Islet precursor cell (in vitro differentiated cells): ENCODE results near the gene ATG4D.

Experiments
- DNase-seq: peaks from one replicate; pipeline ENCODE4 v3.0.0-alpha.2; 2018

The ATG4D gene

DNA sequence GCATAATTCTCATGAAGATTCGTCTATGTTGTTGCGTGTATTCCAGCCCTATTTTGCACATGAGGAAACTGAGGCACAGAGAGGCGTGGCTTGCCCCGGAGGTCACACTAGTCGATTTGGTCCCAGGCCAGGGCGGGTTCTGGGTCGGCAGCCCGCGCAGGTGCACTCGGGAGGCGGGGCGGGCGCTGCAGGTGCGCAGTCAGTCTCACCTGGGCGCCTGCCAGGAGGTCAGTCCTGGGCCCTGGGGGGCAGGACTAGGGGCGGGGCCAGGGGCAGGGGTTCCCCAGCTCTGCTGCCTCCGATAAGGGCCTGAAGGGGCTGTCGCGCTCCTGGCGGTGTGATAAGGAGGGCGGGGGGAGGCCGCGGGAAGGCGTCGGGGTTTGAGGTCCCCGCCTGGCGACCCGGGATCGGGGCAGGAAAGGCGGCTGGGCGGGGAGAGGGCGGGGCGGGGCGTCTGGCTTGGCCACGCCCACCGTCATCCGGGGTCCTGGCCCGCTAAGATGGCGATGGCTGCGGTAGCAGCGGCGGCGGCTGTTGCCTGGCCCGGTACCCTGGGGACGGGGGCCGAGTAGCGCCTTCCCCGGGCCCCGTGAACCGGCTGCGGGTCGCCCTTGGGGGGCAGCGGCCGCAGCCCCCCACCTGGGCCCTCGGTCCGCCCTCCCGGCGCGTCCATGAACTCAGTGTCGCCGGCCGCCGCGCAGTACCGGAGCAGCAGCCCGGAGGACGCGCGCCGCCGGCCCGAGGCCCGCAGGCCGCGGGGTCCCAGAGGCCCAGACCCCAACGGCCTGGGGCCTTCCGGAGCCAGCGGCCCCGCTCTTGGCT, at the start of gene ATG4D:
ATG4D (plus strand) TSS at position 485 of the 822 bp plus-strand sequence; CDS start at position 672, 187 bp downstream.
- DNase-seq: peak; percentile 87

DNA sequence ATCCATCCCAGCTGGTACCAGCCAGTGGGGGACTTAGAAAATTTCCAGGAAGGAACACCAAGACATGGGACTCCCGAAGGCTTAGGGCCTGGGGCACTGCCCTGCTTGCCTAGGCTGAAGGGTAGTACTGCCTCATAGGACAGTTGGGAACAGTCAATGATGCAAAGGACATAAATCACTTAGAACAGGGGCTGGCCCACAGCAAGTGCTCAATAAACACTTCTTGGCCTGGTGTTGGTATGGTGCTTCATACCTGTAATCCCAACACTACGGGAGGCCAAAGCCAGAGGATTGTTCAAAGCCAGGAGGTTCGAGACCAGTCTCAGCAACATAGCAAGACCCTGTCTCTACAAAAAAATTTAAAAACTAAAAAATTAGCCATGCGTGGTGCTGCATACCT, 46.3 kb upstream of the ATG4D start:
- DNase-seq: no peak

DNA sequence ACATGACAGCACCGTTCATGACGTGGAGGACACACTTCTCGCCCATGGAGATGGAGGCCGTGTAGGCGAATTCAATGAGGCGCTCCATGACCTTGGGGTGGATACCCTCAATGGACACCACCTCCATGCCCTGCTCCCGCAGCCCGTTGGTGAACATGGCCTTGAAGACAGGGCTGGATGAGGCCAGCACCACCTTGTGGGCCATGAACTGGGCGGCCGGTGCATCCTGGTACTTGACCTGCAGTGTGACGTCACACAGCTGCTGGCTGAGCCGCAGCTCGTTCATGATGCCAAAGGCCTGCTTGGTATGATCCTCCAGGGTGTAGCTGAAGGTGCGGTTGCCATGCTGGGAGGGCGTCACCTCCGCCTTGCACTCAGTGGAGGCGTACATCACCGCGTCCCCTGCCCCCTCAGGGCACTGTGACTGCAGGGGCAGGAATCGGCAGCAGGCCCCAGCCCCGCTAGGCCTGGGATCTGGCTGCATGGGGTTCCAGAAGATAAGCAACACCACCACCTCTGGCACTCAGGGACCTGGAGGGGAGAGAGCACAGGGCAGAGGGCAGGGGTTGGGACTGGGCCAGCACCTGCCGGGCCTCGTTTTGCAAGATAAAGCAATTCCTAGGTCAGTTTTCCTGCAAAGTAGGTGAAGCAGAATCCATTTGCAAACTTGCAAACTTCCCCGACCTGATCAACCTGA, 44.0 kb upstream of the ATG4D start:
- no peak for DNase-seq

DNA sequence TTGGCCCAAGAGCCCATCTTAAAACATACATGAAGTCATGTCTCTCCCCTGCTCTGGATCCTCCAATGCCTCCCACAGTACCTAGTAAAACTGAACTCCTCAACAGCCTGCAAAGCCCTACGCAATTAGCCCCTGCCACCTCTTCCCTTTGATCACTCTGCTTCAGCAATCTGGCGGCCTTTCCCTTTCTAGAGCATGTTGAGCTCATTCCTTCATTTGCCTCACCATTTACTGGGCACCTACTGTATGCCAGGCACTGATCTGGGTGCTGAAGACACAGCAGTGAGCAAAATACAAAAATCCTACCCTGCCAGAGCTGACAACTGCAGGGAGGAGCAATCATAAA, 43.5 kb upstream of the ATG4D start:
- no peak for DNase-seq

DNA sequence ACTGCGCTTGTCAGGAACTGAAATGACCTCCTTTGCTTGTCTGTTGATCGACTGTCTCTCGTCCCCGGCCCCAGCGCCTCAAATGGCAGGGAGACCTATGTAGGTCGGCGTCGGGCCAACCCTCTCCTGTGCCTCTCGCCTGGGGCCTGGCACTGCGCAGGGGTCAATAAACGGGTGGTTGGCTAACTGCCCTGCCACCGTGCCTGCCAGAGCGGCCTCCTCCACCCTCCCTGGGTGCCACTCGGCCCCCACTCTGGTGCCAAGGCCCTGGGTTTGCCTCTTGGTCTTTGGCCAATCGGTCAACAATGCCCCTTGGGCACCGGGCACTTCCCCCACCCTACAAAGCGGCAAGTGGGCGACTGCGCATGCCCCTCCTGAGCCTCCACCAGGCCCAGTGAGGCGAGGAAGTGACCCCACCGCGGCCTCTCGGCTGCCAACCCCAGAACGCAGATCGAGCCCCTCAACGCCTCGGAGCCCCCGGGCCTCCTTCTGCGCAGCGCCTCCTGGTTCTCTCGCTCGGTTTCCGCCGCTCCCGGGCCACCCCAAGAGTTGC, 41.7 kb upstream of the ATG4D start:
- peak; percentile 66 for DNase-seq

DNA sequence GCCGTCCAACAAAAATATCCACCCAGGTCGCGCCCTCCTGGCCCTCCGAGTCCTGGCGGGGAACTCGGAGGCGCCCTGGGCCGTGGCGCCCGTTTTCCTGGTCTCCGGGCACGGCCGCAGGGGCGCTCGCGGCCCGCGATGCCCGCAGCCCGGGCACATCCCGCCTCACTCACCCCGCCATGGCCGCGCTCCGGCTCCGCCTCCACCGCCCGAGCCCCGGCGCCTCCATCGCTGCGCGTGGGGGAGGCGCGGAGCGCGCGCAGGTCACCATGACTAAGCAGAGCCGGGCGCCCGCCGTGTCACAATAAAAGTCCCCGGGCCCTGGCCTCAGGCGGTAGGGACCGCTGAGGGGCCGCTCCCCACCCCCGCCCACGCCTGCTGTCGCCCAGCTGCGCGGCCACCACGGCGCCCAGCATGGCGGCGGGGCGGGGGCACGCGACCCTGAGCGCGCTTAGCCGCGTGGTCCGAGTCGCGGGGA, 41.1 kb upstream of the ATG4D start:
- peak; percentile 94 for DNase-seq

DNA sequence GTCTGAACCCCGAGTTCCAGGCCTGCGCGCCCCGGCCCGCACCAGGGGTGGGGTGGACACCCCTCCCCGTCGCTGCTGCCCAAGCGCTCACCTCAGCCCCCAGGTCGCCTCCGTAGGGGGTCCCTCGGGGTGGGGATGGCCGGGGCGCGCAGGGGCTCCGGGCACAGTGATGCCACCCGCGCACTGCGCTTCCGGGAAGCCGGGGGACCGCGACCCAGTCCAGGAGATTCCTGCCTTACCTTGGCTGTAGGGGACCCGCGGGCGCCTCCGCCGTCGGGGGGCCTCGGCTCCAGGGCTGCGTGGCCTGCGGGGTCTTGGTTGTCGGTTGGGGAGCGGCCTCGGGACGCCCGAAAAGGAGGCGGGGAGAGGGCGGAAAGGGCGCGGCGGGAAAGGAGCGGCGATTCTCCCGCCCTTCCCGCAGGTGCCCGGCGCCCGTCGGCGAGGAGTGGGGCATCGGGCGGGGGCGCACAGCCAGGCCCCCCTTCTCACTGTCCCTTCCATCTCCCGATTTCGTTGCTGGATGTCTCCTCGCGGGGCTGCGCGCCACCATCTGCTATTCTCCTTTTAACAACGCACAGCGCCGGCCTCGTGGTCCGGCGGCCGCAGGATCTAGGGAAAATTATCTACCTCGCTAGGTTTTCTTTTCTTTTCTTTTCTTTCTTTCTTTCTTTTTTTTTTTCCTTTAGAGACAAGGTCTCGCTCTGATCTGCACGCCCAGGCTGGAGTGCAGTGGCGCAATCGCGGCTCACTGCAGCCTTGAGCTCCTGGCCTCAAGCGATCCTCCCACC, 40.5 kb upstream of the ATG4D start, which contains the start of gene KEAP1:
KEAP1 (minus strand) TSS at position 355 of the 788 bp plus-strand sequence. CDS start 3,323 bp downstream, outside the sequence.
- peak; percentile 59 for DNase-seq

DNA sequence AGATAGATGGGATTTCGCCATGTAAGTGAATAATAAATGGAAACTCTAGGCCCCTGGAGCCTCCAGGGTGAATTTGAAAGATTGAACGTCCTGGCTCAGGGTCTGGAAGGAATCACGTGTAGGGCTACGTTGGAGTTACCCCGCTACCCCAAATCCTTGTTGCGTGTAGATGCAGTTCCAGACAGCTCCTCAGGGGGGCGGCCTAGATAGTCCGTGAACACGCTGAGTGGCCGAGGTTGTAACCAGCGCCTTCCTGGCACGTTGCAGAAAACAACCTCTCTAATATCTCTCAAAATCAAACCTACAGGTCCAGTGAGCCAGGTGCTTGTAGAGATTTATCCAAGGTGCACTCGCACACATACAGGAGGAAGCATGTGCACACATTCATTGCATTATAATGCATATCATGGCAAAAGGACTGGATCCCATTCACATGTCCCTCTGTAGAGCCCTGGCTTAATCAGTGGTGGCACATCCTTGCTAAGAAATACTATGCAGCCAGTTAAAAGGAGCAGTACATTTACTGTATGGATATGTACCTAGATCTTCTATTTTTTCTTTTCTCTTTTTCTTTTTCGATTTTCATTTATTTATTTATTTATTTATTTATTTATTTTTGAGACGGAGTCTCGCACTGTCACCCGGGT, 38.0 kb upstream of the ATG4D start:
- peak; percentile 82 for DNase-seq

DNA sequence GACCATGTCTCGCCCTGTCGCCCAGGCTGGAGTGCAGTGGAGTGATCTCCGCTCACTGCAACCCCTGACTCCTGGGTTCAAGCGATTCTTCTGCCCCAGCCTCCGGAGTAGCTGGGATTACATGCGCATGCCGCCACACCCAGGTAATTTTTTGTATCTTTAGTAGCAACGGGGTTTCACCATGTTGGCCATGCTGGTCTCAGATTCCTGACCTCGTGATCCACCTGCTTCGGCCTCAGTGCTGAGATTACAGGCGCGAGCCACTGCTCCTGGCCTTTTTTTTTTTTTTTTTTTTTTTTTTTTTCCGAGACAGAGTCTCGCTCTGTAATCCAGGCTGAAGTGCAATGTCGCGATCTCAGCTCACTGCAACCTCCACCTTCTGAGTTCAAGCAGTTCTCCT, 35.7 kb upstream of the ATG4D start:
- no peak for DNase-seq

DNA sequence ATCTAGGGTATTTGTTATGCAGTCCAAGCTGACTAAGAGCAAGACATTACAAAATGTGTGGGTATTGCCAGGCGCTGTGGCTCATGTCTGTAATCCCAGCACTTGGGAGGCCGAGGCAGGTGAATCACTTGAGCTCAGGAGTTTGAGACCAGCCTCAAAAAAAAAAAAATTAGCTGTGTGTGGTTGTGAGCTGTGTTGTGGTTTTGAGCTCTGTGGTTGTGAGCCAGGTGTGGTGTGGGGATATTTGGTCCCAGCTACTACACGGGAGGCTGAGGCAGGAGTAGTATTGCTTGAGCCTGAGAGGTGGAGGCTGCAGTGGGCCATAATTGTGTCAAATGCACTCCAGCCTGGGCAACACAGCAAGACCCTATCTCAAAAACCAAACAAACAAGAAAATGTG, 35.0 kb upstream of the ATG4D start:
- no peak for DNase-seq

DNA sequence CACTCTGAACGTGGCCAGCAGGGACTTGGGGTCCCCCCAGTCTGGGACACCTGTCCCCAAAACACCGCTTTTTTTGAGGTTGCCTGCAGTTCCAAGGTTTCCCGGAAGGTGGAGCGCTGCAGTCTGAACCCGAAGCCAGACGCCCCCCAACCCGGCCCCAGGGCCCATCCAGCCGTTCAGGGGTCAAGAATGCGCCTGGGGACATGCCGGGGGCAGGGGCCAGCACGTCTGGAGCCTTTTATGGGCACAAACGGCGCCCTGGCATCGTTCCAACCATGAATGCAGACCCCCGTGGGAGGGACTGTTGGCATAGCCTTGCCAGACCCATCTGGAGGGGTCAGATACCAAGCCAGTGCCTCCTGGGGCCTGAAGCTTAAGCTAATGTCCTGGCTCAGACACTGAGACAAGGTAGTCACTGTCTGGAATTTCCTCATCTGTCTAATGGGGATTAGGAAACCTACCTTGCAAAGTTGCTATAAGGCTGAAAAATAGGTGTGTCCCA, 33.4 kb upstream of the ATG4D start:
- peak; percentile 68 for DNase-seq

DNA sequence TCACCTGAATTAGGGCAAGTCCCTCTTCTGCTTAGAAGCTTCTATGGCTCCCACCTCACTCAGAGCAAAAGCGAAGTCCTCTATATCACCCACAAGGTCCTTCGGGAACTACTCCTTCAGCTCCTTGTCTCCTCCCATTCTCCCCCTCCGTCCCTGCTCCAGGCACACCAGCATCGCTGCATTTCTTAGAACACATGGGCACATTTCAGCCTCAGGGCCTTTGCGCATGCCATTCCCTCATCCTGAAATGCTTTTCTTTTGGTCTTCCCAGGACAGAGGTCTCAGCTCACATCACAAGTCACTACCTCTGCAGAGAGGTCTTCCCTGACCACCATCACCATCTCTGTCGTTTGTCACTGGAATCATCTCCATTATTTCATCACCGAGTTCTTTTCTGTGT, 30.5 kb upstream of the ATG4D start:
- DNase-seq: peak; percentile 61

DNA sequence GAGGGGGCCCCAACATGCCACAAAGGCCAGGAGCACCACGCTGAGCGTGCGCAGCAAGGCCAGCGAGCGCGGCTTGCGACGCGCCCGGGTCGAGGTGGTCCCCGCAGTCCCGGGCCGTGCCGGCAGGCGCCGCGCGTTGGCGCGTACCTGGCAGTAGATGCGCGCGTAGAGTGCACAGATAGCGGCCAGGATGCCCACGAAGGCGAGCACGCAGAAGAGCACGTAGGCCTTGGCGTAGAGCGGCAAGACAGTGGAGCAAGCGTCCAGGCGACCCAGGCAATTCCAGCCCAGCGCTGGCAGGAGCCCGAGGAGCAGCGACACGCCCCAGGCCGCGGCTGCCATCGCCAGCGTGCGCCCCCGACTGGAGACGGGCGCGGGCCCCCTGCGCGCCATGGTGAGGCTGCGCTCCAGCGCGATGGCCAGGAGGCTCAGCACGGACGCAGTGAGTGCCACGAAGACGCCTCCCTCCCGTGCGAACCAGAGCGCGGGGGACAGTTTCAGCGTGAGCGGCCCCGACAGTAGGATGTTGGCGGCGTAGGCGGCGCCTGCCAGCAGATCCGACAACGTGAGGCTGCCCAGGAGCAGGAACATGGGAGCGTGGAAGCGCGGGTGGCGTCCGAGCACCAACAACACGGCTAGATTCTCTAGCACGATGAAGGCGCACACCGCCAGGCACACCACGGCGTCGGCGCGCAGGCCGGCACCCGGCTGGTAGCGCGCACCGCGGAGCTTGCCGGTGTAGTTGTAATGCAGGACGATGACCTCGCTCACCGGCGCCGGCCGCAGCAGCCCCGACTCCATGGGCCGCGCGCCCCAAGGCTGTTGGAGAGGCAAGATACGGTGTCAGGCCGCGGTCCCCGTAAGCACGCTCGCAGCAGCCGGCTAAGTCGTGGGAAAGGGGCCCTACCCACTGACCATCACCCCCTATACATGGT, 29.2 kb upstream of the ATG4D start:
- DNase-seq: peak; percentile 68

DNA sequence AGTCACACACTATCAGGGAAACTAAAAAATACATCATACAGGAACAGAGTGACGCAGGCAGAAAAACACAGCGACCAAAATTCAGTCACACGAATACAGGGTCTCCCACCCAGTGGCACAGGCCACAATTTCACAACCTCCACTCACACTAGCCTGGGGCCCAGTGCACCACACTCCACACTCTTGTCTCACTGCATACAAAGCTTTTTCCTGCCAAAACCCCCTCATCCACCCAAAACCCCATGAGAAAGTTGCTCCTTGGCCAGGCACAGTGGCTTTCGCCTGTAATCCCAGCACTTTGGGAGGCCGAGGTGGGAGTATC, 27.7 kb upstream of the ATG4D start:
- no peak for DNase-seq

DNA sequence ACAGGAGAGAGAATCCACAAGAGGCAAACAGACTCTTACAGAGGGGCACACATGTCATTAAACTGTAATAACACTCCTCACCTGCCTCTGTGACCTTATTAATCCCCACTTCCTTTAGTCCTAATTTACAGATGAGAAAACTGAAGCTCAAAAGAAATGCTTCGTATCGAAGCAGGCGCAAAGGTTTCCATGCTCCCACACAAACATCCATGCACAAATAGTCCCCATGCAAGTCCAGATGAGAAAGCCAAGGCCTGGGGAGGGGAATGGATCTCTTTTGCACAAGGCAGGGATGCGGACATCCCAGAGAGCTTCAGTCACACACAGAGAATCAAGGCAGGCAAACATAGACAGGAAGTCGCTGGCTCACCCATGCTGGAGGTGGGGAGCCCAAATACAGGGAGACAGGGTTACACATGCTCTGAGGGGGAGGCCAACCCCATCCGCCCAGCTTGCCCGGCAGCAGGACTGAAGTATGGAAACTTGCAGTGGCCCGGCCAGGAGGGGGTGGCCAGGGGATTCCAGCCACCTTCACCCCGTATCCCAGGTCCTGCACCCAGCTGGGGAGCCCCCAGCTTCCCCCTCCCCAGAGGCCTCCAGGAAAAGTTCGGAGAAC, 26.9 kb upstream of the ATG4D start:
- no peak for DNase-seq

DNA sequence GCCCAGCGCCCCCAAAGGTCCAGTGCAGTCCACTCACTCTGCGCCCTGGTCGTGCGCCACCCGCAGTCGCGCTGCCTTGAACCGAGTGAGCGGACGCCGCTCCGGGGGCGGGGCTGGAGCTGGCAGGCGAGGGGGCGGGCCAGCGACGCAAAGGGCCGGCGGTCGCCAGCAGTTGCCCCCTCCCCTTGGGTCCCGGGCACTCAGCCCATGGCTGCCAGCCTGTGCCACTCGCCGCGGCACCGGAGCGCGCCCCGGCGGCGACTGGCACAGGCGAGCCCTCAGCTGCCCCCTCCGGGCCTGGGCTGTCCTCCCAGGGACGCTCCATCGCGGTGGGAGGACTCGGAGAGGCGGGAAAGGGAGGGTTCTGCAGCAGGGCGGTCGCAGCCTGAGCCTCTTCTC, 26.3 kb upstream of the ATG4D start, which contains the start of gene S1PR5:
S1PR5 (minus strand) TSS at position 87 of the 399 bp plus-strand sequence. CDS start 2,436 bp downstream, outside the sequence.
- DNase-seq: peak; percentile 78

DNA sequence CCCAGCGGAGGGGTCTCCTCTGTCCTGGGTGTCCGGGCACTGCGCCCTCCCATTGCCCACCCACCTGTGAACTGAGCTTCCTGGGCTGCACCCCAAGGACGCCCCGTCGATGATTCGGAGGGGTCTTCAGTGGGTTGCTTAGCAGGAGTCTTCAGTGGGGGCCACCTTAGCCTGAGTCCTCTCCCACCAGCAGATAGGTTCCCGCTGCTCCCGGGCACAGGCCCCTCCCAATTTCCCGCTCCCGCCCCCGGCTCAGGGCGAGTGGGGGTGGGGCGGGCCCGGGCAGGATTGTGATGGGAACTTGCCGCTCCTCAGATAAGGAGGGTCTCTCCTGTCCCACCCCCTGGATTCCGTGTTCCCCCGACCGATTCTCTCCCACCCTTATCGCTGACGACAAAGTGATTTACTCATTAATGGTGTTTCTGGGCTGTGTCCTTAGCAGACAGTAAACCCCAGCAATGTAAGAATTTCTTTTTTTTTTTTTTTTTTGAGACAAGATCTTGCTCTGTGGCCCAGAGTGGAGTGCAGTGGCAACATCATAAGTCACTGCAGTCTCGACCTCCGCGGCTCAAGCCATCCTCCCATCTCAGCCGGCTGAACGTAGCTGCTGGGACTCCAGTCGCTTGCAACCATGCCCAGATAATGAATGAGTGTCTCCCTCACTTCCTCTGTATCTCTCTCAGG, 25.8 kb upstream of the ATG4D start:
- peak; percentile 80 for DNase-seq

DNA sequence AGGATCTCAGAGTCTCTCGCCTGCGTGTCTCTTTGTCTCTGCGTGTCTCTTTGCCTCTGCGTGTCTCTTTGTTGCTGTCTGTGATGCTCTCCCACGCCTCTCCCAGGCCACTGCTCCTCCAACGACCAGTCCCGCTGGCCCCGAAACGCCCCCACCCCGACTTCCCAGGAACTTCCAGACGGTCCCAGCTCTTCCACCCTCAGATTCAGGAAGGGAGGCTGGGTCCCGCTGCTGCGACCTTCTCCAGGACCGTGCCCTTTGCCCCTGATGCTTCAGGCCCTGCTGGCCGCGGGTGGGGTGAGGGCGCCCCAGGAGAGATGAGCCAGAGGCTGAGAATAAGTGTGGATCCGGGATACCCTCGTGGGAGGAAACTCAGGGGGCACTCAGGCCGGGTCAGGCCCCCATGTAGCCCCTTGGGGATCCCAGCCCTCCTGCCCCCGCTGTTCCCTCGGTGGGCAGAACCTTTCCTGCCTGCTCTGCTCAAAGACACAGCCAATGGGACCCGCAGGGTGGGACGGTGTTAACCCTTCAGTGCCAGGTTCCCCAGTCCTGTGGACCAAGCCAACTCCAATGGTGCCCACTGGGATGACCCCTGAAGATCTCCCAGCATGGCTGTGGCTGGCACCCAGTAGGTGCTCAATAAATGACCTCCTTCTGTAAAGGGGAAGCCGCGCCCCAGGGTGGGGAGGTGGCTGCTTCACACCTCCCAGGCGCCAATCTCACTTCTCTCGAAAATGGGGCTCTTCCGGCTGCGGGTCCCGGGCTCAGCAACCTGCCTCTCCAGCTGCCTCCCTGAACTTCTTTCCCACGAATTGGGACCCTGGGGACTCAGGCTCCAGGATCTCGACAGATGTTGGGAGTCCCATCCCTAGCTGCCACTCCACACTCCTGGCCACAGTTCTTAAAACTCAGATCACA, 25.0 kb upstream of the ATG4D start:
- no peak for DNase-seq

DNA sequence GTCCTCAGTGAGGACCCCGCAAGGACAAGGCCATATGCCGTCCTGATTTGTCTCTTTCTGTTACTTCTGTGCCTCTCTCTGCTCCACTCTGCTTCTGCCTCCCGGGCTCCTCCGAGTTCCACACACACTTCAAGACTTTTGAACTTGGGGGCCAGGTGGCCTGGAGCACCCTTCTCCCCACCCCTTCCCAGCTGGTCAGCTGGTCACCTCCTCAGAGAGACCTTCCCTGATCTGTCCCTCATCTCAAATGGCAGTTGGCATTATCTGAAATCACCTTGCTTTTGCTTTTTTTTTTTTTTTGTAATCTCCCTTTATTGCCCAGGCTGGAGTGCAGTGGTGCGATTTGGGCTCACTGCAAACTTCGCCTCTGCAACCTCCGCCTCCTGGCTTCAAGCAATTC, 24.3 kb upstream of the ATG4D start:
- no peak for DNase-seq
